Motor neuron (in vitro differentiated cells): ENCODE results near the gene RAPGEF5. TPM values are rescaled to one million over a fixed set of nuclear protein-coding genes. Genes with fewer than 3 reads are reported as not detected.
A peak's percentile ranks its signal among the peaks of the same experiment; 100 is the strongest.
"Not testable (repeated sequence)": the region's sequence is repeated elsewhere in the genome, so short reads cannot be mapped to it uniquely, and the experiment has no call there.

Source experiments
- ATAC-seq, 8 experiments: fragments of 200-7000 bp; cut with Tn5 transposase; replicated peaks in 6 of 8; 2 replicates each; pipeline ENCODE4 v1.8.0; 2021; ENCODE audit warnings: mild to moderate bottlenecking in 8 of 8, moderate library complexity in 8 of 8
- H3K27ac ChIP-seq, 2 donors: fragments of 250-450 bp; sonication (Bioruptor Pico); 2 replicates each; pipeline ENCODE4 v1.9.0; 2021; ENCODE audit warnings: antibody characterized with exemption in 2 of 2, mild to moderate bottlenecking in 2 of 2, moderate library complexity in 1 of 2
- H3K4me1 ChIP-seq, 2 donors: fragments of 250-450 bp; sonication (Bioruptor Pico); replicated peaks in 1 of 2; 2 replicates each; pipeline ENCODE4 v1.6.1; 2021; ENCODE audit warnings: antibody characterized with exemption in 2 of 2, mild to moderate bottlenecking in 2 of 2, moderate library complexity in 1 of 2
- H3K4me3 ChIP-seq, 5 donors: fragments of 250-450 bp; sonication (Bioruptor Pico); 2 replicates each; pipeline ENCODE4 v1.9.0; 2021; ENCODE audit warnings: antibody characterized with exemption in 5 of 5, mild to moderate bottlenecking in 5 of 5, moderate library complexity in 4 of 5
- WGBS, 10 experiments: fragments of 450-650 bp; shearing (Covaris generic); methylation state at CpG; one replicate each; pipeline ENCODE4 v1.0.0; 2022; 5-methylcytosine and 5-hydroxymethylcytosine counted together
- in situ Hi-C, 9 experiments: fragments of 400-800 bp; cut with MboI; loops; one replicate each; pipeline ENCODE4 v1.15.0; 2021; ENCODE audit warnings: low sequenced_read_pairs in 9 of 9, low pct_unique_long_range_greater_than_20kb in 2 of 9; ENCODE audit not compliant: unreplicated experiment in 9 of 9
- total RNA-seq, 8 experiments: library from RNA; unstranded; fragments of 300-600 nt; gene quantifications; 2 replicates each; pipeline versions ENCODE4 v1.2.3 to v1.2.4, GENCODE V29; 2022

RAPGEF5 gene
- total RNA-seq, 8 experiments from 2014 or later, result 4.6 to 22.2 (median 14.2) TPM

- ATAC-seq, result no peak
- no peak overlapping the region for H3K4me3 ChIP-seq
- in situ Hi-C loops, result loop anchor here in 1 of 9 experiments (25.0 kb wide), 1 partner anchor 157 kb away; the partner anchor contains the start of gene CDCA7L
- WGBS, 10 experiments, result 0 to 80% (median 35%) methylated on average over 1 to 4 of the region's 6 CpGs; no CpG with 5 or more reads in 4 of the 10 experiments
- no peak overlapping the region for H3K27ac ChIP-seq
- H3K4me1 ChIP-seq, result no peaks in the 10 kb centered on the region
Observed at GRCh38 chr7:22093936-22094335, 263.0 kb downstream of the RAPGEF5 start.

GRCh38 chr7:22093001-22093400 lies 264.0 kb downstream of the RAPGEF5 start:
- no peaks in the 10 kb centered on the region for H3K4me1 ChIP-seq
- no peak overlapping the region for H3K27ac ChIP-seq
- no peak overlapping the region for H3K4me3 ChIP-seq
- in situ Hi-C loops, result loop anchor here in 1 of 9 experiments (25.0 kb wide), 1 partner anchor 156 kb away; the partner anchor contains the start of gene CDCA7L
- ATAC-seq, result no peak
- WGBS, 10 experiments, result 8 to 100% (median 50%) methylated on average over 1 to 2 of the region's 2 CpGs; no CpG with 5 or more reads in 2 of the 10 experiments

- H3K4me1 ChIP-seq, H3K27ac ChIP-seq, H3K4me3 ChIP-seq: not testable (repeated sequence)
- peak in 1 of 8 experiments; percentile 25 for ATAC-seq
- 77 to 100% (median 86%) methylated on average over 1 to 7 of the region's 11 CpGs; no CpG with 5 or more reads in 3 of the 10 experiments for WGBS, 10 experiments
- in situ Hi-C loops, result loop anchor here in 1 of 9 experiments (25.0 kb wide), 1 partner anchor 154 kb away; the partner anchor contains the start of gene CDCA7L
Observed at GRCh38 chr7:22090958-22091525, 265.9 kb downstream of the RAPGEF5 start.

- WGBS, 10 experiments, result no CpG with 5 or more reads among the region's 24 CpGs
- no peak overlapping the region for H3K4me3 ChIP-seq
- no peaks in the 10 kb centered on the region for H3K4me1 ChIP-seq
- ATAC-seq, result no peak
- in situ Hi-C loops, result loop anchor here in 1 of 9 experiments (25.0 kb wide), 1 partner anchor 153 kb away; the partner anchor contains the start of gene CDCA7L
- H3K27ac ChIP-seq, result no peak overlapping the region
Observed at GRCh38 chr7:22090512-22090911, 266.4 kb downstream of the RAPGEF5 start.

- WGBS, 10 experiments, result 33 to 92% (median 67%) methylated on average over 1 to 11 of the region's 22 CpGs; no CpG with 5 or more reads in 3 of the 10 experiments
- H3K27ac ChIP-seq, result no peak overlapping the region
- no peaks in the 10 kb centered on the region for H3K4me1 ChIP-seq
- ATAC-seq, result no peak
- in situ Hi-C loops, result loop anchor here in 1 of 9 experiments (25.0 kb wide), 1 partner anchor 153 kb away; the partner anchor contains the start of gene CDCA7L
- no peak overlapping the region for H3K4me3 ChIP-seq
Observed at GRCh38 chr7:22090107-22090506, 266.8 kb downstream of the RAPGEF5 start.

GRCh38 chr7:22088827-22089226 lies 268.1 kb downstream of the RAPGEF5 start:
- no peak overlapping the region for H3K4me3 ChIP-seq
- no peak overlapping the region for H3K27ac ChIP-seq
- peak in 3 of 8 experiments; percentile 40 to 55 (median 55) for ATAC-seq
- in situ Hi-C loops, result loop anchor here in 1 of 9 experiments (25.0 kb wide), 1 partner anchor 152 kb away; the partner anchor contains the start of gene CDCA7L
- peaks cover 2 to 3% of the 10 kb centered on the region in 2 donors for H3K4me1 ChIP-seq

GRCh38 chr7:22087861-22088260 lies 269.1 kb downstream of the RAPGEF5 start:
- ATAC-seq, result no peak
- 56 to 100% (median 88%) methylated on average over 2 to 6 of the region's 6 CpGs; no CpG with 5 or more reads in 4 of the 10 experiments for WGBS, 10 experiments
- H3K4me3 ChIP-seq, result no peak overlapping the region
- in situ Hi-C loops, result loop anchor here in 1 of 9 experiments (25.0 kb wide), 1 partner anchor 151 kb away; the partner anchor contains the start of gene CDCA7L
- H3K4me1 ChIP-seq, result peaks cover 3 to 4% of the 10 kb centered on the region in 2 donors
- H3K27ac ChIP-seq, result no peak overlapping the region

GRCh38 chr7:22083704-22084240 lies 273.2 kb downstream of the RAPGEF5 start:
- Histone ChIP-seq H3K4me3 (peak overlapping the region; percentile 43 to 80 (median 53)), H3K27ac (peak overlapping the region; percentile 73 to 89), H3K4me1 (peaks cover 6 to 10% of the 10 kb centered on the region in 2 donors)
- in situ Hi-C loops, result loop anchor here in 1 of 9 experiments (25.0 kb wide), 1 partner anchor 146 kb away; the partner anchor contains the start of gene CDCA7L
- ATAC-seq, result peak in 3 of 8 experiments; percentile 10 to 23 (median 22)
- 0 to 61% (median 20%) methylated on average over 1 to 7 of the region's 10 CpGs; no CpG with 5 or more reads in 1 of the 10 experiments for WGBS, 10 experiments

GRCh38 chr7:22082886-22083703 lies 273.9 kb downstream of the RAPGEF5 start:
- peak overlapping the region; percentile 73 to 89 for H3K27ac ChIP-seq
- 0 to 12% (median 3%) methylated on average over 2 to 16 of the region's 55 CpGs; no CpG with 5 or more reads in 4 of the 10 experiments for WGBS, 10 experiments
- H3K4me3 ChIP-seq, result peak overlapping the region; percentile 43 to 80 (median 53)
- ATAC-seq, result peak; percentile 86 to 97 (median 96)
- H3K4me1 ChIP-seq, result peaks cover 6 to 10% of the 10 kb centered on the region in 2 donors
- in situ Hi-C loops, result loop anchor here in 1 of 9 experiments (25.0 kb wide), 1 partner anchor 146 kb away; the partner anchor contains the start of gene CDCA7L

GRCh38 chr7:22082553-22082885 lies 274.4 kb downstream of the RAPGEF5 start:
- H3K27ac ChIP-seq, result peak overlapping the region; percentile 73 to 89
- WGBS, 10 experiments, result 2 to 40% (median 20%) methylated on average over 1 to 5 of the region's 10 CpGs; no CpG with 5 or more reads in 3 of the 10 experiments

GRCh38 chr7:22080219-22080618 lies 276.7 kb downstream of the RAPGEF5 start:
- ATAC-seq, H3K4me3 ChIP-seq, H3K27ac ChIP-seq: not testable (repeated sequence)
- peaks cover 6 to 13% of the 10 kb centered on the region in 2 donors for H3K4me1 ChIP-seq
- in situ Hi-C loops, result loop anchor here in 1 of 9 experiments (25.0 kb wide), 1 partner anchor 143 kb away; the partner anchor contains the start of gene CDCA7L
- WGBS, 10 experiments, result 27 to 93% (median 86%) methylated on average over 2 to 8 of the region's 8 CpGs; no CpG with 5 or more reads in 1 of the 10 experiments

More at GRCh38 chr7:22082553-22082885, 274.4 kb downstream of the RAPGEF5 start:
- Histone ChIP-seq H3K4me3 (peak overlapping the region; percentile 43 to 80 (median 53)), H3K4me1 (peaks cover 6 to 10% of the 10 kb centered on the region in 2 donors)
- ATAC-seq, result peak; percentile 9 to 41 (median 32)
- in situ Hi-C loops, result loop anchor here in 1 of 9 experiments (25.0 kb wide), 1 partner anchor 145 kb away; the partner anchor contains the start of gene CDCA7L

- not testable (repeated sequence) for H3K4me3 ChIP-seq, H3K27ac ChIP-seq, ATAC-seq
- peaks cover 4 to 10% of the 10 kb centered on the region in 2 donors for H3K4me1 ChIP-seq
- 27 to 100% (median 79%) methylated on average over 1 to 6 of the region's 6 CpGs; no CpG with 5 or more reads in 3 of the 10 experiments for WGBS, 10 experiments
- in situ Hi-C loops, result loop anchor here in 1 of 9 experiments (25.0 kb wide), 1 partner anchor 142 kb away; the partner anchor contains the start of gene CDCA7L
Observed at GRCh38 chr7:22078872-22079271, 278.1 kb downstream of the RAPGEF5 start.
